NOMO-1 (cell line): ENCODE data around the gene ENOX1.

Source experiments
- DNase-seq, 2 experiments: peaks; one replicate each; lab custom pipeline; 2025; ENCODE audit not compliant: unreplicated experiment in 2 of 2; lab: John Stamatoyannopoulos, UW

The ENOX1 gene

DNA sequence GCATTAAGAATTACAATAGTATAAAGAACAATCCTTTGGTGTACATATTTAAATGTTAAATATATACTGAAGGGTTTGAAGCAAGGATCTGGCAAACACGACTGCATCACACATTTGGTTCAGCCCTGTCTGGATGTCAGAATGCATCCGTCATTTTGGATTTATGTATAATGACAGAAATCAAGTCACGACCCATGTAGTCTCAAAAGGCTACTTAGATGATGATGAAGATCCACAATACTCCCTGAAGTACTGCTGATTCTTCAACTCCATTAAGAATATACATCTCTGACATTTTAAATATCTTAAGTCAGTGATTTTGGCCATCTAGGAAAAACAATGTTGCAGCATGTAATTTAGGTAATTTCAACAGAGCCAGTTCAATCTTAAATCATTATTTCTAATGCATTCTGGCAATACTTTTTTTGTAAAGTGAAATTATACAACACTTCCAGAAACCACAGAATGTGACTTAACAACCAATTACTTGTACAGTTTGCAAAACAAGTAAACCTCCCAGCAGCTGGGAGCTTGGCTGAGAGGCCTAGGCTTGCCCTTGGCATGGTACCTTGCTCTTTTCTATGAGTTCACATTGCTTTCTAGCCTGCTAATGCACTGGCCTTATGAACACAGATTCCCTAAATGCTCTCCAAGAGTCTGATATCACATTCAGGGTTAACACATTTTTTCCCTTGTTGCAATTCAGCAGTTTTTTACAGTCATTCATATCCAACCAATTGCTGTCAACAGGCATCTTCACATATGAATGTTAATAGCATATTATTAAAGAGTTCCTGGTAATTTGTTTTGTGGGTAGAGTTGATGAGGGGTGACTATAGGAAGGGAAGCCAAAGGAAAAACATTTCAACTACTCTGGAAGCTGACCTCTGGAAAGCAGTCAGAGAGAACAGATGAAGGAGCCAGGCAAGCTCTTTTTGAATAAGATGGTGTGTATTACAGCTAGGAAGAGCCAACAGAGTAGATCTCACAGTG lies 175.2 kb downstream of the ENOX1 start:
- no peak for DNase-seq

DNA sequence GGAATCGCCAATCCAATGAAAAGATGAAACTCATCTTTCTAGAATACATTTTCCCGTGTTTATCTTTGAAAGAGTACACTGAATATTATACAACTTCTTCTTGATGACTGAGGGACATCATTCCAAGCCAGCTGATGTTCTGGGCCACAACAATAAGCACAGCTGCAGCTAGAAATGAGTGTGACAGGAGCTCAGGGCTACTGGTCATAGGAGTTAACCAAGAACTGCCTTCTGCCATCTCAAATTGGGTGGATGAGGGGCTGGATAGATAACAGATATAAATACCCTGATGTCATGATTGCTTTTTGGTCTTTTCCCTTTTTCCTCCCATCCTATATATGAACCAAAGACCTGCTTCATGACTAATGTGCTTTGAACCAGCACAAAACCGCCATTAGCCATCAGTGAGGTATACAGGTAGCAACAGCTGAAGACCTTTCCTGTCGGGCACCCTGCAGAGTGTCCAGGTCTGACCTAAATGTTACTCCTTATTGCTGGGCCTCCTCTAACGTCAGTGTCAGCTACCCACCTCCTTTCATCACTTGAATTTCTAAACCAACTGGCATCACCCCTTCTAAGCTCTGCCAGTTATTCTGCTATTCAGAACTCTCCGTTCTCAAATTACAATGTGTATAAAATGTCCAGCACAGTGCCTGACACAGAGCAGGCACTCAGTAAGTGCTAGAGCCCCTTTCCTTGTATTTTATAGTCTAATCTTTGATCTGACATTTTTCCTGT lies 178.2 kb downstream of the ENOX1 start:
- no peak for DNase-seq

DNA sequence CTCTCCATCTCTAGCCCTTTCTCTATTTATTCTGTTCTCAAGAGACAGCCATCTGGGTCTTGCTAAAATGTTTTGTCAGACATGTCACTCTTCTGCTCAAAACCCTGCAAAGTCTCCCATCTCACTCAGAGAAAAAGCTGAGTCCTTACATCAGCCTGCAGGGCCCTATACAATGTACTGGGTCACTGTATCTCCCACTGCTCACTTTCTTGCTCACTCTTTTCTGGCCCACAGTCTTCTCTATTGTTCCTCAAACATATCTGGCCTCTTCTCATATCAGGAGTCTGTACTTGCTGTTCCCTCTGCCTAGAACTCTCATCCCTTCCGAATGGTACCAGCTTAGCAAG lies 189.2 kb downstream of the ENOX1 start:
- no peak for DNase-seq

DNA sequence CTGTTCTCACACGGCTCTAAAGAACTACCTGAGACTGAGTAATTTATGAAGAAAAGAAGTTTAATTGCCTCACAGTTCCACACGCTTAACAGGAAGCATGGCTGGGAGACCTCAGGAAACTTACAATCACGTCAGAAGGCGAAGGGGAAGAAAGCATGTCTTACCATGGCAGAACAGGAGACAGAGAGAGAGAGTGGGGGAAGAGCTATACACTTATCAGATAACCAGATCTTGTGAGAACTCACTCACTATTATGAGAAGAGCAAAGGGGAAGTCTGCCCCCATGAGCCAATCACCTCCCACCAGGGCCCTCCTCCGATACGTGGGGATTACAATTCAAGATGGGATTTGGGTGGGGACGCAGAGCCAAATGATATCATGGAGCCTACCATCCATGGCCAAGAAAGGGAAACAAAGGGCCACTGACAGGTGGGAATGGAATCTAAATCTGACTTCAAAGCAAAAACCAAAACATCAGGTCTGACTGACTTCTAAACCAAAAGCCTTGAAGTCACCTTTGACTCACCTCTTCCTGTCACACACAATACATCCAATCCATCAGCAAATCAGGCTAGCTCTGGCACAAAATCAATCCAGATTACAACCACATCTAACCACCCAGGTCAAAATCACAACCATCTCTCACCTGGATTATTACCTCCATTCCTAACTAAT lies 189.7 kb downstream of the ENOX1 start:
- no peak for DNase-seq

DNA sequence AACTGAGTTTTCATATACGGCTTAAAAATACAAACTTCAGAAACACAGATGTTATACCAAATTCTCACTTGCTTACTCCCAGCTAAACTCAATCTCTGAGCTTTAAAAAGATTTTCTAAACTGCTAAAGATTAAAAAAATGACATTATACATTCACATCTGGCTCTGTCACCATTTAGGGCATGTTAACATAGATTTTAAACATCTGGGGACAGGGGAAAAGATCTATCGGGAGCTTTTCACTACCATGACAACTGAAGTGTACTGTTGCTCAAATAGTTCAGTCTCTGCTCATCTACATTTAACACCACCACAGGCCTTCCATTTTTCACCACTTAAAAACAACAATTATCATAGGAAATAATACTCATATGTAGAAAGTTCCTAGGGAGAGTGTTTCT lies 190.8 kb downstream of the ENOX1 start:
- DNase-seq = no peak

DNA sequence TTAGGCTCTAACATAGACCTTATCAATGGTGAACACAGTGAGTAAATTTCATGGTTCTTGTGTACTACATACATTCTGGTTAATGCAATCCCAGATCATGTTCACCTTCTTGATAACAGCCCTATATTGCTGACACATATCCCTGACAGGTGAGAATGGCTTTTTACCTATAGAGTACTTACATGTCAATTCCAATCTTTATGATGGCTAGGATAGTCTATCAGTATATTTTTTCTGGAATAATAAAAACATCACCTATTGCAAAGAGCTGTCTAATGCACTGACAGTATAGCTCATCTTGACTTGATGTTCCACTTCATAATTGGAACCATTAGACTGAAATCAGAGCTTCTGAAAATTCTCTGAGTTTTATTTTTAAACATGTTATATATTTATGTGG lies 199.4 kb downstream of the ENOX1 start:
- no peak for DNase-seq

DNA sequence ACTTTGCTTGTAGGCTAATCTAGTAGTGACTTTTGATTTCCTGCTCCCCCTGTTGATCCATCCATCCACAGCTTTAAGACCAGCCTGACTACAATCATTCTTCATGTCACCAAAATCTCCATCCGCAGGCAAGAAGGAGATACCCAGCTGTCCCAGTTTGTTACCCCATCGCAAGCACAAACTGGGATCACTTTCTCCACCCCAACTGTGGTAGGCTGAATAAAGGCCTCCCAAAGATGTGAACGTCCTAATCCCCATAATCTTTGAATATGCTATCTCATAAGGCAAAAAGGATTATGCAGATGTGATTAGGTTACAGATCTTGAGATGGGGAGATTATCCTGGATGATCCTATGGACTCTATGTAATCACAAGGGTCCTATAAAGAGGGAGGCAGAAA lies 202.0 kb downstream of the ENOX1 start:
- no peak for DNase-seq

DNA sequence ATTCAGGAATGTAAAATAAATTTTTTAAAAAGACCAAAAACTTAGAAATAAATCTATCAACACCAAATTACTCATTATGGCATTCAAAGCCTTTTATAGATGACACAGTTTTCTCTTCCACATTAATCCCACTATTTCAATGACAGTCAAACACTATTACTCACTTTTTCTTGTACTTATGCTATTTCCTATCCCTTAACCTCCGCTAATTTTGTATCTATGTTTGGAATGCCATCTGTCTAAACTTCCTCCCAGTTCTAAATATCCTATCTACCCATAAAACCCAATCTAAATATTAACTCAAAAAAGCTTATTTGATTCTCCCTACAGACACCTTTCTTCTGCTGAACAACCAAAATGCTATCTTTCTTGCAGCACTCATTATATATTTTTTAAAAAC lies 203.5 kb downstream of the ENOX1 start:
- DNase-seq = no peak

DNA sequence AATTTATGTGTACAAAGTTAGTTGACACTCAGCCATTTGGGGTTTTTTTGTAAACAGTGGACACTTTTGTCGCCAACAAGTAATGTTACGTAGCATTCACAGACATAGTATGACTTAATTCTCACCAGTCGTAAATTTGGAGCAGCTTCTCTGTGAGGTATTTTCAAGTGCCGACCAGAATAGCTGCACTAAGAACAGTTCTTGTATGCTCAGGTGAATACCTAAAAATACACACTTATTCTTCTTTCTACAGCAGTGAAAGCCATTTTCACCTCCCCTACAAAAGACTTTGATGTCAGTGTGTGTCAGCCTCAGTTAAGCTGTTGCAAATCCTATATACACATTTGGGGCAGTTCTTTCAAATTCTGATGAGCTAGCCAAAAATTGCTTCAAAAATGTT lies 206.5 kb downstream of the ENOX1 start:
- DNase-seq = no peak

DNA sequence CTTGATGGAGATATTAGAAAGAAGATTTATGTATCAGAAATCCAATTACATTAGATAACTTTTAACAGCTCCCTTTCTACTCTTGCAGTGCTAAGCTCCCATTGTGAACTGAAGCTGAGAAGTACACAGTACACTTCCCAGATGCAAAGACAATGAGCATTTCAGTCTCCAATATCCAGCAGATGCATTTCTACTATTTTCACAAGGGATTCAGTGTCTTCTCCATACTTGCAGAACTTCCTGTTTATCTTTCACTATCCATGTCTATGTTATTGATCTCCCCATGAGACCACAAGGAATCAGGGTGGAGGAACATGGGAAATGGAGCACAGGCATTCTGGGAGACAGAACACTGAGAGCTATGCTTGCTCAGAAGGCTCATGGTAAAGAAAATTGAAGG lies 207.5 kb downstream of the ENOX1 start:
- DNase-seq = no peak

DNA sequence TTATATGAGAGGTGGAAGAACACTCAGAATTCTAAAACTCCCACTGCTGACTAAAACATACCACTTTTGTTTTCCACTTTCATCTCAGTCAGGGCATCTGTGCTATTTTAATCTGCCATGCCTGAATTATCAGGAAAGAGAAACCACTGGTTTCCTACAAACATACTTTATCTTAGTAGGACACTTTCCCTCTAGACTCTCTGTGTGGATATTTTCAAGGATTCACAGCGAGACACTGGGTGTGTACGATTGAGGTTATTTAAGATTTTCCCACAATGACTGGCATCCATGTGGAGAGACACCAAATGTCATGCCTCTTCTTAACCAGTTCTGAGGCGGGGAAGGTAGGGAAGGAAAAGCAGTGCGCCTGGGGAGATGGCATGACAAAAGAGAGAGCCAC lies 212.2 kb downstream of the ENOX1 start:
- DNase-seq = no peak

DNA sequence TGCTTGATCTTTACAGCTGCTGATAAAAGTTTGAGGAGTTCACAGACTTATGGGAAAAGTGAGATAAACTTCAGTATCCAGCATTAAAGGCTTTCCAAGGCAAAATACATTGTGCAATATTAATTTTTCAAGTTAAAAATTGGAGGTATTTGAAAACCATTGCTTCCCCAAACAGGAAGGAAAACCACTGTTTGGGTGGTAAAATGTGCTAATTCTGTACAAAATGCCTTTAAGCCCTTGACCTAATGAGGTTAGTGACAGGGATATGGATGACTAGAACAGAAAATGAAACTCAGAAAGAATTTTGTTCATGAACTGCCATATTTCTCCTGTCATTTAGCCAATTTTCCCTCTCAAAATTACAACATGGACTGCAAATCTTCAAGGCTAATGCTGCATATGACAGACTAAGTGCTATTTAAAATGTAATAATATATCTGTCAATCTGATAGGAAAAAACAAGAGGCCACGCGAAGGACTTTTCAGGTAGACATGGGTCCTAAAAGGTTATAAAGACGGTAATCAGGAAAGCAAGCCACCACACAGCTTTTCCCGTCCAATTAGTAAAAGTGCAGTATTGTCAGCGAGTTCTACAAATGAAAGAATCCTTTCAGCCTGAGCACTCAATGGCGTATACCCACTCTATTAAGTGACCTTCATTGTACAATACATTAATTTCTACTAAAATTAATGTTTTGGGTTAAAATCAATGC lies 212.8 kb downstream of the ENOX1 start:
- peak in 1 of 2 experiments; percentile 20 for DNase-seq

DNA sequence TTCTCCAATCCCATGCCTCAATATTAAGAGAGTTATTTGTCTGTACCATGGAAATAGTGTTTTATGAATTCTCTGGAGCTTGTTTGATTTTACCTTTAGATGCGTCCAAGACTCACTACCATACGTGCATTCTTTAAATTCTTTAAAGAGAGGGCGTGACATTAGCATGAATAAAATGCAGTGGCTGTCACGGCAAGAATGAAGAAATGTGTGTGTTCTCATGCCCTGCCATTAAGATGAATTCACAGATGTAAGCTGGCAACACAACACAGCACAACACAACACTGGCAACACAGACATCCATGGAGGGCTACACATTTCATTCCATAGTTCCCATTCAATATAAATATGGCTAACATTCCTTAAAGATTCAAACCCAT lies 213.4 kb downstream of the ENOX1 start:
- DNase-seq = no peak

DNA sequence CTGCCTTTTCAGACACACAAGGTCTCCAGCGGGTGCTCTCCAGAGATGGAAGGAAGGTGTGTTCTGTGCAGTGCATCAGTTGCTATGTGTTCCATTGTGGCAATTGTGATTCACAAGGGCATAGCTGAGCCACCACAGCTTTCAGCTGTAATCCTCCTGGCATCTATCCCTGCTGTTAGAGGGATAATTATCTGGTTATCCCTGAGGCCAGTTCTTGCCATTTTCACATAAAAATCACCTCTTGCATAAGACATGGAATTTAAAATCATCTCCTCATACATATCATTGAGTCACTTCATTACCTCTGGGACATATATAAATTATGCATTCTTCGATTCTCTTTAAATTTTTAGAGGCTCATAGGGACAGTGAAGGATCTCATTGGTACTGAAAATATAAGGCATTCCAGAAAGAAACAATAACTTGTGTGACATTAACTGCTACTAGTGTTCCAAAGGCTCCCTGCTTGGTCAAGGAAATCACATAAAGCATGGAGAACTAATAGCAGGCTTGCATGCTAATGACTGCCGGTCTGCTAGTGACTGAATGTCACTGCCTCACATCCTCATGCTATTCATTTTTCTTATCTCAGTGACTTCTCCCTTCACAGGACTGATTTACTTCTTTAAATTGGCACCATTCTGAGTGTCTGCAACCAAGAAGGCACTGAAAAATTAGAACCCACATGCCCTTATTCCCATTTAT lies 214.0 kb downstream of the ENOX1 start:
- DNase-seq = no peak

DNA sequence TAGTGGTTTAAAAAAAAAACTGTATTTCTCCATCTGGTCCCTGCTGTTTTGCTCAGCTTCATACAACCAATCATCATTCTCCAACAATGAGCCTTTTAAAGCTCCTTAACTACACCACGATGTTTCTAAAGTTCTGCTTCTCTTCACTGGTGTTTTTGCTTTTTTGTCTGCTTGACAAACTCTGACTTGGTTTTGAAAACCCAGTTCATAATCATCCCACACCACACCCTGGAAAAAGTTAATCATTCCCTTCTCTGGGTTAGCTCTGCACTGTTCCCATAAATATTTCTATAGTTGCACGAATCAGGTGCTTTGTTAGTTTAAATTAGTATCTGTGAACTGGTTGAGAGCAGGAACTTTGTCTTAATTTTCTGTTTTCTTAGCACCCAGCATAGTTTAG lies 217.1 kb downstream of the ENOX1 start:
- no peak for DNase-seq

DNA sequence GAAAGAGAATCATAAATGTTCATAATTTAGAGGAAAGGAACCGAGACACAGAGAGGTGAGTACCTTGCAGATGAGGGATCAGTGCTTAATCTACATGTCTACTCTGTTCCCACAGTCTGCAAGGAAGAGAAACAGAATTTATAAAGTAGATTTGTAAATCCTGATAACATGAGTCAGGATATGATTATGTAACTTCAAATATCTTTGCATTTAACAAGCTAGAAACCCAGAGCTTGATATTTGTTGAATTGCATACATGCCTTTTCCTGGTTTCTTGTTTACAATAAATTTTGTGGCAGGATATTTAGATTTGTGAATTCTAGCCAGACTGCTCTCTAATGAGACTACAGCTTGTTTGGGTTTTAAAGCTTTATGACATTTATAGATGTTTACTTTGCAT lies 219.2 kb downstream of the ENOX1 start:
- no peak for DNase-seq

DNA sequence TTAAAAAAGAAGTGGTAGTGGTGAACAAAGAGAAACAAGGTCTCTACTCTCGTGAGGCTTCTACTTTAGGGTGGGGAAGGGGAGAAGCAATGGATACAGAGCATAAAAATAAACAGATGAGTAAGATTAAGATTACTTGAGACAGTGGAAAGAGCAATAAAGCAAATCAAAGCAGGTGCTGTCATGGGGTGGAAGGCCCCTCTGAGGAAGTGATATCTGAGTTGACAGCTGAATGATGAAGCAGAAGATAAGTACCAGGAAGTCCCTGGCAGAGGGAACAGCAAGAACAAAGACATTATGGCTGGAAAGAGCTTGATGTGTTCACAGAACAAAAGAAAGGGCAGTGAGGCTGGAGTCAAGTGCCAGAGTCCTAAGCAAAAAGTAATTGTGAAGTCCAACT lies 221.8 kb downstream of the ENOX1 start:
- no peak for DNase-seq

DNA sequence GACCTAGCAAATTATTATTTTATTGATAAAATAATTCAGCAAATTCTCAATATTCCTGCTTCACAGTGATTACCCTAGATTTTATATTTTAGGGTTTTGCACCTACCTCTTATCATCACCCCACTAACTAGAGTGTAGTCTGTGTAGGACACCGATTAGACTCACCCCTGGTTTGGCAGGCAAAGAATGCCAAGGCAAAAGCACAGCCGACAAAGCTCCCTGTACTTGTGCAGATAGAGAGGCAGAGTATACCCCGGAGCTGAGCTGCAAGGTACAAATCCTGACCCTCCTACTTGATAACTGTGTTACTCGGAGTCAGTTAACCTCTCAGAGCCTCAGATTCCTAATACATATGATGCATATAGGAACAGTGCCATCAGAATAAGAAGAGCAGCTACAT lies 225.7 kb downstream of the ENOX1 start:
- no peak for DNase-seq

DNA sequence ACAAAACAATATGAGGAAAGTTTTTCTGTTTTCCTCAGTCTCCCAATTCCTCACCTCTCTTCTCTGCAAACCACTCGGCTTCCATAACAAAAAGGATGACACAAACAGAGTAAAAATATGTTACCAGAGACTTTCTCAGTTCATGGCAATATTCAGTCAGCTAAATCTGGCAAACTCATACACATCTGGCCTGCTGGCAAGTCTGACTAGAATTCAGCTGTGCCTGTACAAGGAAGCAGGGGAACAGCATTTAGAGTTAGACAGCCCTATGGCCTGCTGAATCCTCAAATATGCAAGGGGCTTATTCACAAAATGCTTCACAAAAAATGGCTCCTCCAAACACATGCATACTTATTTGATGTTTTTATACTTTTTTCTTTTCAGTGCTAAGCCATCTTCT lies 227.8 kb downstream of the ENOX1 start:
- DNase-seq = no peak

DNA sequence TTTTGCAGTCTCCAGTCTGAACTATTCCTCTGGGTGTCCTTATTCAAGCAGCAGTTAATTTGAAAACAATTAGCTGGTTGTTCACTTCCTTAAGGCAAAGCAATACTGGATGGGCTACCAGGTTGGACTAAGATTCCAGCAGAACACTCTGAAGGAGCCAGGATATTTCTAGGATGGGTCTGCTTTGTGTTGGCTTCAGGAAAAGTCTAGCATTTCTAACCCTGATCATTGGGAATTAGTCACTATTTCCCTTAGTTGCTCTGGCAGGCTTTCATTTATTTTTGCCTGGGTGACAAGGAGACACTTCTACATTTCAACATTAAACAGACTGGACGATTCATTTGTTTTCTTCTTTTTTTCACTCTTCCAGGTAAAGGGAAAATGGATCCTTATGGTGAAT lies 228.4 kb downstream of the ENOX1 start:
- no peak for DNase-seq
